Vagina (tissue), 2 donors: ENCODE measurements around the gene UMOD.

ENCODE experiments used
- POLR2AphosphoS5 ChIP-seq, 2 donors: sonication (generic); formaldehyde crosslinking; IDR thresholded peaks; one replicate each; pipeline ENCODE4 v1.9.0; 2017; ENCODE audit warnings: antibody characterized with exemption in 2 of 2, mild to moderate bottlenecking in 2 of 2, low read depth in 1 of 2; ENCODE audit not compliant: insufficient read depth in 1 of 2
- TF ChIP-seq, protein P1 (sequence below), 3 experiments: fragments of 450-650 bp in 2 of 3; fragments of 200-600 bp in 1 of 3; sonication (generic) in 1 of 3; IDR thresholded peaks; one replicate each; pipeline ENCODE4 v1.5.1; 2017 to 2019; ENCODE audit warnings: antibody characterized with exemption in 3 of 3, mild to moderate bottlenecking in 2 of 3, moderate library complexity in 2 of 3

DNA sequence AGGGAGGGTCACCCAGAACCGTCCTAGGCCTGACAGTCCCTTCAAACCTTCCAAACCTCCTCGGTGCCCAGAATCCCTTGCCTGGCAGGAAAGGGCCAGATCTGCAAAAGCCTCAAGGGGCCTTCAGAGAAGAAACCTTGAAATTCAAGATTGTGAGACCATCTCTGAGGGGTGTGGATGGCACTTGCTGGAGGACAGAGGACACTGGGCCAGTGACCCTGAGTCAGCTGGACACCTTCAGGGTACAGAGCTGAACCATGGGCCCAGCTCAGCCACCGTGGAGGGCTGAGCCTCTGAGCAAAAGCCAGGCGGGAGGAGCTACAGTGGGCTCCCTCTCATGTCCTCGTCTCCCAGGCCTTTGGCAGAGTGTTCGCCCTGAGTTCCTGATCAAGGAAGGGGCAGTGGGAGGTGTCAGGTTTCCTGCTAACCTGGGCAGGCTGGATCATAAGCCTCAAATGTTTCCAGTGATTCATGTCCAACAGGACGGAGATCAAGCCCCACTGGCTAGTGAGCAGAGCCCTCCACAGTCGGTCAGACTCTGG, 49.0 kb upstream of the UMOD start:
- TF ChIP-seq, protein P1, sequence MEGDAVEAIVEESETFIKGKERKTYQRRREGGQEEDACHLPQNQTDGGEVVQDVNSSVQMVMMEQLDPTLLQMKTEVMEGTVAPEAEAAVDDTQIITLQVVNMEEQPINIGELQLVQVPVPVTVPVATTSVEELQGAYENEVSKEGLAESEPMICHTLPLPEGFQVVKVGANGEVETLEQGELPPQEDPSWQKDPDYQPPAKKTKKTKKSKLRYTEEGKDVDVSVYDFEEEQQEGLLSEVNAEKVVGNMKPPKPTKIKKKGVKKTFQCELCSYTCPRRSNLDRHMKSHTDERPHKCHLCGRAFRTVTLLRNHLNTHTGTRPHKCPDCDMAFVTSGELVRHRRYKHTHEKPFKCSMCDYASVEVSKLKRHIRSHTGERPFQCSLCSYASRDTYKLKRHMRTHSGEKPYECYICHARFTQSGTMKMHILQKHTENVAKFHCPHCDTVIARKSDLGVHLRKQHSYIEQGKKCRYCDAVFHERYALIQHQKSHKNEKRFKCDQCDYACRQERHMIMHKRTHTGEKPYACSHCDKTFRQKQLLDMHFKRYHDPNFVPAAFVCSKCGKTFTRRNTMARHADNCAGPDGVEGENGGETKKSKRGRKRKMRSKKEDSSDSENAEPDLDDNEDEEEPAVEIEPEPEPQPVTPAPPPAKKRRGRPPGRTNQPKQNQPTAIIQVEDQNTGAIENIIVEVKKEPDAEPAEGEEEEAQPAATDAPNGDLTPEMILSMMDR (IDR thresholded peaks at IDR 0.05) = no peak
- no peak for TF ChIP-seq POLR2AphosphoS5 (IDR thresholded peaks at IDR 0.05; ENCODE audit: insufficient read depth in 1 of 2, low read depth in 1 of 2)
